HG03442 (cell line): ENCODE data around the gene ORM2.

ENCODE experiments used
- ATAC-seq: cut with Tn5 transposase; IDR thresholded peaks from one replicate; pipeline ENCODE4 v1.9.1; 2021; ENCODE audit warnings: mild to moderate bottlenecking, moderate library complexity; ENCODE audit not compliant: unreplicated experiment

ORM2 gene

GRCh38 chr9:114369216-114370130 is 39.8 kb downstream of the ORM2 start:
- ATAC-seq = no peak

- ATAC-seq = no peak
These were observed 40.7 kb downstream of the ORM2 start for GRCh38 chr9:114370251-114370967.

- ATAC-seq = no peak
These were observed 41.3 kb downstream of the ORM2 start for GRCh38 chr9:114370968-114371320.

GRCh38 chr9:114371343-114371944 is 41.8 kb downstream of the ORM2 start:
- no peak for ATAC-seq

- no peak for ATAC-seq
These were observed 42.6 kb downstream of the ORM2 start for GRCh38 chr9:114371973-114372917.

- ATAC-seq = peak; percentile 92
These were observed 43.3 kb downstream of the ORM2 start for GRCh38 chr9:114372921-114373448.

GRCh38 chr9:114373960-114374730 is 44.5 kb downstream of the ORM2 start:
- no peak for ATAC-seq

- ATAC-seq = no peak
These were observed 45.3 kb downstream of the ORM2 start for GRCh38 chr9:114374936-114375335.

GRCh38 chr9:114375386-114376175 is 45.9 kb downstream of the ORM2 start:
- no peak for ATAC-seq

- ATAC-seq = no peak
These were observed 47.1 kb downstream of the ORM2 start for GRCh38 chr9:114376586-114377445.

GRCh38 chr9:114378016-114378415 is 48.3 kb downstream of the ORM2 start:
- no peak for ATAC-seq

GRCh38 chr9:114378883-114379282 is 49.2 kb downstream of the ORM2 start:
- ATAC-seq = no peak
